K562 (cell line): ENCODE results near the gene PKIB. TPM values are rescaled to one million over a fixed set of nuclear protein-coding genes. Genes with fewer than 3 reads are reported as not detected.

ENCODE experiments used
- ATAC-seq: fragments of 200-7000 bp; cut with Tn5 transposase; 3 replicates; pipeline ENCODE4 v1.9.1; 2020; ENCODE audit warnings: moderate library complexity
- BruUV-seq: library from RNA; stranded (reverse); fragments of 400-500 nt; replicated peaks from 2 replicates; lab custom pipeline; 2021; lab: Mats Ljungman, UMichigan
- CTCF ChIA-PET: fragments of 300-600 bp; formaldehyde crosslinking; extraction: SDS; loops from one replicate; lab custom pipeline; 2021; ENCODE audit warnings: low intra/inter-chr PET ratio; lab: Yijun Ruan, JAX
- POLR2A ChIA-PET: fragments of 300-600, 350-650 bp; sonication (Branson Sonifier 250); formaldehyde crosslinking; extraction: SDS; loops from one replicate; lab custom pipeline; 2021; ENCODE audit warnings: antibody characterized with exemption, inconsistent platforms; lab: Yijun Ruan, JAX
- DNase-seq, 4 experiments: peaks; one replicate each; pipeline versions ENCODE4 v3.0.0 to v3.0.0-alpha.2; 2011 to 2018; ENCODE audit warnings: low spot score in 3 of 4, mixed read lengths in 3 of 4; ENCODE audit errors: extremely low read depth in 1 of 4
- FAIRE-seq: peaks from 2 replicates; lab custom pipeline; 2011; peaks lifted over from hg19 to GRCh38; lab: Jason Lieb, UNC
- H2AFZ ChIP-seq: 2 replicates; pipeline ENCODE4 v1.6.0; 2011; ENCODE audit warnings: low read depth, low read length, control low read depth, inconsistent platforms
- H3K27ac ChIP-seq: fragments of 200-600 bp; 3 replicates; pipeline ENCODE4 v1.8.0; 2011; ENCODE audit warnings: low read depth, mild to moderate bottlenecking, control low read depth, inconsistent platforms, low read length, moderate library complexity, mixed read lengths; ENCODE audit errors: extremely low read depth
- H3K27me3 ChIP-seq, 2 experiments: fragments of 300-600 bp in 1 of 2; 2 replicates in 1 of 2; 3 replicates in 1 of 2; pipeline versions ENCODE4 v1.6.0 to v1.8.0; 2011; ENCODE audit warnings: inconsistent platforms in 2 of 2, low read length in 2 of 2, mild to moderate bottlenecking in 1 of 2, mixed read lengths in 1 of 2, moderate library complexity in 1 of 2; ENCODE audit not compliant: control insufficient read depth in 2 of 2, insufficient read depth in 2 of 2
- H3K36me3 ChIP-seq: fragments of 300-600 bp; 3 replicates; pipeline ENCODE4 v1.8.0; 2011; ENCODE audit warnings: mild to moderate bottlenecking, low read length, inconsistent platforms; ENCODE audit not compliant: control insufficient read depth, insufficient read depth
- H3K4me1 ChIP-seq, 2 experiments: fragments of 200-600 bp in 1 of 2; replicated peaks in 1 of 2; 2 replicates in 1 of 2; 3 replicates in 1 of 2; pipeline versions ENCODE4 v1.5.1 to v1.8.0; 2011; ENCODE audit warnings: inconsistent platforms in 2 of 2, low read length in 2 of 2, mild to moderate bottlenecking in 1 of 2, mixed read lengths in 1 of 2, moderate library complexity in 1 of 2; ENCODE audit not compliant: control insufficient read depth in 2 of 2, insufficient read depth in 2 of 2
- H3K4me2 ChIP-seq: 2 replicates; pipeline ENCODE4 v1.6.1; 2011; ENCODE audit warnings: low read length, control low read depth, inconsistent platforms, mixed read lengths; ENCODE audit not compliant: insufficient read depth
- H3K4me3 ChIP-seq: fragments of 200-600 bp; sonication (generic), shearing (Covaris generic); 2 replicates; pipeline ENCODE4 v1.5.1; 2016; ENCODE audit warnings: control low read depth, inconsistent platforms
- H3K79me2 ChIP-seq: fragments of 200-600 bp; 3 replicates; pipeline ENCODE4 v1.8.0; 2011; ENCODE audit warnings: low read length, inconsistent platforms; ENCODE audit not compliant: control insufficient read depth, insufficient read depth
- H3K9ac ChIP-seq, 2 experiments: 2 replicates each; pipeline versions ENCODE4 v1.6.0 to v1.6.1; 2011; ENCODE audit warnings: low read depth in 2 of 2, low read length in 2 of 2, control low read depth in 1 of 2, inconsistent platforms in 1 of 2, mild to moderate bottlenecking in 1 of 2, mixed read lengths in 1 of 2; ENCODE audit not compliant: insufficient read depth in 1 of 2
- H3K9me1 ChIP-seq: one replicate; pipeline ENCODE4 v1.6.0; 2011; ENCODE audit warnings: inconsistent platforms, mild to moderate bottlenecking, low read length, moderate library complexity; ENCODE audit not compliant: control insufficient read depth, insufficient read depth
- H3K9me3 ChIP-seq: replicated peaks from 2 replicates; pipeline ENCODE4 v1.5.1; 2011; ENCODE audit warnings: low read depth, low read length, inconsistent platforms; ENCODE audit not compliant: control insufficient read depth, insufficient read depth
- H4K20me1 ChIP-seq: replicated peaks from 2 replicates; pipeline ENCODE4 v1.6.1; 2011; ENCODE audit warnings: low read length, inconsistent platforms, mixed read lengths; ENCODE audit not compliant: control insufficient read depth, insufficient read depth
- CREB1 ChIP-seq, 2 experiments: sonication (generic) in 1 of 2; formaldehyde crosslinking in 1 of 2; IDR thresholded peaks; 2 replicates each; pipeline versions ENCODE4 v1.6.1 to v1.8.0; 2012 to 2022; ENCODE audit warnings: inconsistent platforms in 1 of 2, mild to moderate bottlenecking in 1 of 2, missing genetic modification reagents in 1 of 2, moderate library complexity in 1 of 2
- ETV5 ChIP-seq: sonication (generic); formaldehyde crosslinking; IDR thresholded peaks from 2 replicates; pipeline ENCODE4 v1.4.0; 2020; ENCODE audit warnings: low read depth, mild to moderate bottlenecking, missing genetic modification reagents
- ID3 ChIP-seq, 2 experiments: fragments of 250-450 bp in 1 of 2; fragments of 450-650 bp in 1 of 2; sonication (Bioruptor Pico) in 1 of 2; IDR thresholded peaks; 2 replicates each; pipeline versions ENCODE4 v1.6.1 to v1.8.0; 2016 to 2021; ENCODE audit warnings: mild to moderate bottlenecking in 2 of 2, moderate library complexity in 2 of 2, missing compliant biosample characterization in 1 of 2, missing genetic modification characterization in 1 of 2
- PHF20 ChIP-seq: fragments of 450-650 bp; IDR thresholded peaks from 2 replicates; pipeline ENCODE4 v1.6.1; 2018; ENCODE audit not compliant: partially characterized antibody
- PHF21A ChIP-seq: fragments of 450-650 bp; IDR thresholded peaks from 2 replicates; pipeline ENCODE4 v1.6.1; 2017; ENCODE audit warnings: low read depth, borderline replicate concordance
- RBM22 ChIP-seq: fragments of 200-400 bp; formaldehyde crosslinking; IDR thresholded peaks from 2 replicates; pipeline ENCODE4 v1.6.1; 2018; ENCODE audit warnings: low read length, low read depth; ENCODE audit not compliant: poor library complexity, severe bottlenecking
- SIX5 ChIP-seq, 2 experiments: IDR thresholded peaks; 2 replicates each; pipeline ENCODE4 v1.6.1; 2011; ENCODE audit warnings: low read length in 2 of 2, borderline replicate concordance in 1 of 2, low read depth in 1 of 2, mild to moderate bottlenecking in 1 of 2, moderate library complexity in 1 of 2; ENCODE audit not compliant: insufficient read depth in 1 of 2
- SMAD1 ChIP-seq: fragments of 150-350 bp; IDR thresholded peaks from 2 replicates; pipeline ENCODE4 v1.6.1; 2014; ENCODE audit warnings: low read length, low read depth; ENCODE audit not compliant: partially characterized antibody
- ZNF584 ChIP-seq: fragments of 200-800 bp; sonication (Bioruptor generic); IDR thresholded peaks from 2 replicates; pipeline ENCODE4 v1.6.1; 2016; ENCODE audit warnings: low read depth, mild to moderate bottlenecking, missing genetic modification characterization, missing compliant biosample characterization
- in situ Hi-C: fragments of 300-500 bp; cut with MboI; formaldehyde crosslinking; loops from 4 replicates; pipeline ENCODE4 v1.15.0; 2018; ENCODE audit warnings: inconsistent platforms, mixed read lengths
- intact Hi-C: fragments of 100-400 bp; cut with micrococcal nuclease; formaldehyde crosslinking; loops from 2 replicates; pipeline ENCODE4 v1.14.2; 2022
- polyA plus RNA-seq, 8 experiments: library from polyadenylated mRNA; depleted of rRNA in 4 of 8; stranded (reverse) in 5 of 8; unstranded in 3 of 8; fragments of >200 nt; fragmentation: Nextera tagmentation in 2 of 8; fragmentation: Illumina TruSeq in 1 of 8; extraction: Ambion mirVana in 2 of 8; extraction: Trizol in 1 of 8; gene quantifications; 2 replicates each; pipeline versions ENCODE4 v1.2.1 to v1.2.3, GENCODE V29; 2011 to 2014; ENCODE audit warnings: inconsistent platforms in 1 of 8, missing spikeins in 1 of 8
- total RNA-seq, 7 experiments: library from RNA; depleted of rRNA in 6 of 7; stranded (reverse); fragments of >200 nt in 6 of 7; fragmentation: Illumina TruSeq in 2 of 7; extraction: Trizol in 2 of 7; gene quantifications; 2 replicates each; pipeline versions ENCODE4 v1.2.1 to v1.2.3, GENCODE V29; 2011 to 2021; ENCODE audit warnings: low replicate concordance in 1 of 7
- TF ChIP-seq, protein P1 (sequence below): sonication (generic); formaldehyde crosslinking; IDR thresholded peaks from 2 replicates; pipeline ENCODE4 v1.8.0; 2022; ENCODE audit warnings: mild to moderate bottlenecking, missing genetic modification reagents

The PKIB gene
- total and polyA plus RNA-seq, 9 of the 15 experiments (the other 6 are each of a cell fraction or from before 2014, with no cell fraction given) = 14.8 to 37.5 (median 27.4) TPM

- no TSS peak for BruUV-seq
- no peak overlapping the region for H3K27ac ChIP-seq
- H3K36me3 ChIP-seq = no peaks in the 10 kb centered on the region; the same call in 2 of the 3 replicates
- no peaks in the 10 kb centered on the region for H3K79me2 ChIP-seq
- TF ChIP-seq ETV5 (CRISPR knock-in tag) (no peak), PHF21A (no peak), RBM22 (no peak), CREB1 (IDR thresholded peaks at IDR 0.05) (no peak), CREB1 (CRISPR knock-in tag; IDR thresholded peaks at IDR 0.05) (no peak), ID3 (CRISPR knock-in tag; IDR thresholded peaks at IDR 0.05) (no peak), ID3 (tag; IDR thresholded peaks at IDR 0.05) (no peak), PHF20 (no peak), SMAD1 (no peak), SIX5 (IDR thresholded peaks at IDR 0.05; ENCODE audit: borderline replicate concordance in 1 of 2, insufficient read depth in 1 of 2, low read depth in 1 of 2, low read length in 2 of 2) (no peak), ZNF584 (CRISPR knock-in tag) (no peak)
- TF ChIP-seq, protein P1, sequence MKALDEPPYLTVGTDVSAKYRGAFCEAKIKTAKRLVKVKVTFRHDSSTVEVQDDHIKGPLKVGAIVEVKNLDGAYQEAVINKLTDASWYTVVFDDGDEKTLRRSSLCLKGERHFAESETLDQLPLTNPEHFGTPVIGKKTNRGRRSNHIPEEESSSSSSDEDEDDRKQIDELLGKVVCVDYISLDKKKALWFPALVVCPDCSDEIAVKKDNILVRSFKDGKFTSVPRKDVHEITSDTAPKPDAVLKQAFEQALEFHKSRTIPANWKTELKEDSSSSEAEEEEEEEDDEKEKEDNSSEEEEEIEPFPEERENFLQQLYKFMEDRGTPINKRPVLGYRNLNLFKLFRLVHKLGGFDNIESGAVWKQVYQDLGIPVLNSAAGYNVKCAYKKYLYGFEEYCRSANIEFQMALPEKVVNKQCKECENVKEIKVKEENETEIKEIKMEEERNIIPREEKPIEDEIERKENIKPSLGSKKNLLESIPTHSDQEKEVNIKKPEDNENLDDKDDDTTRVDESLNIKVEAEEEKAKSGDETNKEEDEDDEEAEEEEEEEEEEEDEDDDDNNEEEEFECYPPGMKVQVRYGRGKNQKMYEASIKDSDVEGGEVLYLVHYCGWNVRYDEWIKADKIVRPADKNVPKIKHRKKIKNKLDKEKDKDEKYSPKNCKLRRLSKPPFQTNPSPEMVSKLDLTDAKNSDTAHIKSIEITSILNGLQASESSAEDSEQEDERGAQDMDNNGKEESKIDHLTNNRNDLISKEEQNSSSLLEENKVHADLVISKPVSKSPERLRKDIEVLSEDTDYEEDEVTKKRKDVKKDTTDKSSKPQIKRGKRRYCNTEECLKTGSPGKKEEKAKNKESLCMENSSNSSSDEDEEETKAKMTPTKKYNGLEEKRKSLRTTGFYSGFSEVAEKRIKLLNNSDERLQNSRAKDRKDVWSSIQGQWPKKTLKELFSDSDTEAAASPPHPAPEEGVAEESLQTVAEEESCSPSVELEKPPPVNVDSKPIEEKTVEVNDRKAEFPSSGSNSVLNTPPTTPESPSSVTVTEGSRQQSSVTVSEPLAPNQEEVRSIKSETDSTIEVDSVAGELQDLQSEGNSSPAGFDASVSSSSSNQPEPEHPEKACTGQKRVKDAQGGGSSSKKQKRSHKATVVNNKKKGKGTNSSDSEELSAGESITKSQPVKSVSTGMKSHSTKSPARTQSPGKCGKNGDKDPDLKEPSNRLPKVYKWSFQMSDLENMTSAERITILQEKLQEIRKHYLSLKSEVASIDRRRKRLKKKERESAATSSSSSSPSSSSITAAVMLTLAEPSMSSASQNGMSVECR = no peak
- TF ChIP-seq, all 486 proteins: peak for 0
- DNase-seq = no peak
- H3K9me1 ChIP-seq = no peaks in the 10 kb centered on the region
- POLR2A ChIA-PET = no interaction called here
- no peaks in the 10 kb centered on the region; a peak in 1 of 5 replicates for H3K4me1 ChIP-seq
- H3K4me3 ChIP-seq = no peak overlapping the region
- FAIRE-seq = no peak
- H4K20me1 ChIP-seq = no peaks in the 10 kb centered on the region
- no peaks in the 10 kb centered on the region for H3K27me3 ChIP-seq
- in situ Hi-C loops = no loop called here
- no peaks in the 10 kb centered on the region; the same call in 1 of the 2 replicates for H3K9me3 ChIP-seq
- intact Hi-C loops = no loop called here
- H3K4me2 ChIP-seq = no peak overlapping the region
- no peak for ATAC-seq
- H3K9ac ChIP-seq = no peak overlapping the region
- no peak overlapping the region for H2AFZ ChIP-seq
- CTCF ChIA-PET = no interaction called here
Measured at GRCh38 chr6:122651604-122652003, 41.4 kb downstream of the PKIB start.
